Suppressor macrophage (primary cell): ENCODE measurements around the gene ZNF561.

Experiments
- DNase-seq, 4 experiments: peaks; one replicate each; pipeline ENCODE4 v3.0.0-alpha.2; 2020 to 2022

The ZNF561 gene

DNA sequence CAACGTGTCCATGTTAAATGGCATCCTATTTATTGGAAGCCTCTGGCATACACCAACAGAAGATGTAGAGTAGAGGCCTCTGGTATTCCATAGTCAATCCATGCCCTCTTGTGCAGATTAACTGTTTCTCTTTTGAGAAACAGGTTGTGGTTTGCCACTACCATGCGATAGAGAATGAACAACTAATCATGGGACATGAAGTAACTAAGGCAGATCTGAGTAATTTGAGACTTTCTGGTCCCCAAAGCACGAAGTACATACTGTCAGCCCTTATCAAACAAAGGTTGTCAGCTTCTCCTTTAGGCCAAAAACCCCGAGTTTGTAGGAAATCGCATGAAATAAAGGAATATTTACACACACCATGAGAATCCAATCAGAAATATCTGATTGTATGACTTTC, 40.3 kb downstream of the ZNF561 start:
- no peak for DNase-seq

DNA sequence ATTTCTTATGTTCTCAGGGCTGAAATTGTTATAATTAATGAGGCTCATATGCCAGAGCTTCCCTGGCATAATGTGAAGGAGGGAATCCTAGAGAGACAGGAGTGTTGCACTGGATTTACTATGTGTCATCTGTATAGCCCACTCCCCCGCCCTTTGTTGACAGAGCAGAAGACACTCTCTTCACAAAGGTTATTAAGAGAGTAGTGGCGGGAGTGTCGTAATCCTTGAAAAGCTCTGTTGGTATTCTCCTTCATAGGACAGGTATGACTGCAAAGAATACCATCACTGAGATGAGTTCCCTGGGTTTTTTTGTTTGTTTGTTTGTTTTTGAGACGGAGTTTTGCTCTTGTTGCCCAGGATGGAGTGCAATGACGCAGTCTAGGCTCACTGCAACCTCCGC, 50.8 kb downstream of the ZNF561 start:
- DNase-seq: no peak

DNA sequence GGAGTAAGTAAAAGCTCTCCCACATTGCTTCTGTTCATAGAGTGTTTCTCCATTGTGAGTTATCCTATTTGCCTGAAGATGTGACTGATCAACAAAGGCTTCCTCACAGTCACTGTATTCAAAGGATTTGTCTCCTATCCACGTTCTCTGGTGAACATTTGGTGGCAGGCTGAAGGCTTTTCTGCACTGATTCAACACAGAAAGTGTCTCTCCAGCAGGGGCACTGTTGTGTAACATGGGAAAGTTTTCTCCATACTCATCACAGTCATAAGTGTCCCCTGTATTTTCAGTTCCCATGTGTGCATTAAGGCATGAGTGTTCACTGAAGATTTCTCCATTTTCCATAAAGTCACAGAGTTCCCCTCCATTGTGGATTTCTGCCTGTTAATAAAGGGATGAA, 54.3 kb downstream of the ZNF561 start:
- no peak for DNase-seq

DNA sequence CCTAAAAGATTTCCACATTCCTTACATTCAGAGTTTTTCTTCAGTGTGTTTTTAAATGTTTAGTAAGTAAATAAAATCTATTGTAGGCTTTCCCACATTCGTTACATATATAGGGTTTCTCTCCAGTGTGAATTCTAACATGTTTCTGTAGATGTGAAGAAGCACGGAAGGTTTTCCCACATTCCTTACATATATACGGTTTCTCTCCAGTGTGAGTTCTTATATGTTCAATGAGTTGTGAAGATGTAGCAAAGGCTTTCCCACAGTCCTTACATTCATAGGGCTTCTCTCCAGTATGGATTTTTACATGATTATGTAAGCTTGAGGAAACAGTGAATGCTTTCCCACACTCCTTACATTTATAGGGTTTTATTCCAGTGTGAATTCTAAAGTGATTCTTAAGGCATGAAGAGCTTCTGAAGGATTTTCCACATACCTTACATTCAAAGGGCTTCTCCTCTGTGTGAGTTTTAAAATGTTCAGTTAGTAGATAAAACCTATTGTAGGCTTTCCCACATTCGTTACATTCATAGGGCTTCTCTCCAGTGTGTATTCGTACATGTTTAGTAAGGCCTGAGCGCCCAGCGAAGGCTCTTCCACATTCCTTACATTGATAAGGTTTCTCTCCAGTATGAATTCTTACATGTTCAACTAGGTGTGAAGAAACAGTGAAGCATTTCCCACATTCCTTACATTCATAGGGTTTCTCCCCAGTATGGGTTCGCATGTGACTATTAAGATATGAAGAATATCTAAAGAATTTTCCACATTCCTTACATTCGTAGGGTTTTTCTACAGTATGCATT, 54.9 kb downstream of the ZNF561 start:
- DNase-seq: peak in 2 of 4 experiments; percentile 12 to 19
